Measurements from ENCODE around the gene PIGT. TPM values are rescaled to one million over a fixed set of nuclear protein-coding genes. Genes with fewer than 3 reads are reported as not detected.

PIGT gene
- total RNA-seq, 1 donor: 28.1 TPM

DNA sequence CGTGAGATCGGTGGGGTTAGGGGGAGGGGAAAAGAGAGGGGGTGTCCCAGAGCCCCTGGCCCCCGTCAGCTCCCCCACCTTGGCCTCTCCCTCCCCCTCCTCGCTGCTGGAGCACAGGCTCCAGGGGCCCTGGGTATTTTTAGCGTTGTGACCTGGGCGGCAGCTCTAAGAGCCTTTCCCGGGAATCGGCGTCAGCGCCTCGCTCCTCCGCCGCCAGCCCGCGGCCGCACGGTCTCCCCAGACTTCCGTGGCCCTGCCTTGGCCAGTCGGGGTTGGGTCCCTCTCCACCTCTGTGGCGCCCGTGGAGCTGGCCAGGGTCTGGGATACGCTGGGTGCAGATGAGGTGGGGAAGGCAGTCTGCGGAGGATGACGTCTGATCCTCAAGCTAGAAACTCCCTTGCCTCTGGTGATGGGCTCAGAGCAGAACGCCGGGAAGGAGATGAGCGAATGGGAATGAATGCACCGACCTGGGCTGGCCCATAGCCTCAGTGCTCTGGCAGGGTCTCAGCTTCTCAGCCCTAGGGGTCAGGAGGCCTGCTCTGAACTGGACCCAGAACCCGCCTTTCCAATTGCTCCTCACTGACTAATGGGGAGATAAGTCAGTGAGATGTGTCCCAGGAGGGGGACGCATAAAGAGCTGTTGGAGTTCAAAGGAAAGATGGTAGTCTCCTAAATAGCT lies 8.7 kb upstream of the PIGT start:
- H3K4me3 ChIP-seq (ENCODE audit: low read depth, low read length): peak overlapping the region; percentile 78
- peak; percentile 60 for DNase-seq (ENCODE audit: low read depth)

DNA sequence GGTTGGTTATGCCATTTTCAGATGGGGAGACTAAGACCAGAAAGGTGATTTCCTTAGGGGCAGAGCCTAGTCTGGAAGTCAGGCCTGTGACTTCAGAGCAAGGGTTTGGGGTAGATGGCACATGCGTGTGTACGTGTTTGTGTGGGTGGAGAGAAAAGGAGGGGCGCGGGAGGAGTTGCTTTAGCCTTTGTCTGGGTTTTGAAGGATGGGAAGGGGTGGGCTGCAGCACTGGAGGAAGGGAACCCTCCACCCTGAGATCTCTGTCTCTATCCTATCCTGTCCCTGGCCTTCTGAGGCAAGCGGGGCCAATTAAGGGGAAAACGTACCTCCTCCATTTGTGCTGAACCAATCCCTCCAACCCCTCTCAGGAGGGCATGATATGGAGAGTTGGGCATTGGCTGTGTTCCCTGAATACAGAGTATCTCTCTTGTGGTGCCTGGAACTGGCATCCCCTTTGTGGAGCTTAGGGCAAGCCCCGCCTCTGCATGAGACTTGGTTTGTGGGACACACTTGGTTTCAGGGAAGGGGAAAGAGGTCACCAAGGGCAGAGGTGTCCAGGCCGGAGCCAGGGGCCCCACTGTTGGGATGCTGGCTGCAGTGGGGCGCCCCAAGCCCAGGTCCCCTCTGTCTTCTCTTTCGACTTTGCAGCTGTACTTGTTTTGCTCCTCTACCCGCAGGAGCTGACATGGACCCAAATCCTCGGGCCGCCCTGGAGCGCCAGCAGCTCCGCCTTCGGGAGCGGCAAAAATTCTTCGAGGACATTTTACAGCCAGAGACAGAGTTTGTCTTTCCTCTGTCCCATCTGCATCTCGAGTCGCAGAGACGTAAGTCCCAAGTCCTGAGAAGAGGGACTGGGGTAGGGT lies 7.9 kb upstream of the PIGT start, which contains the start of gene DBNDD2:
Gene DBNDD2, plus strand, starts transcription at position 507 of the 863 bp plus-strand sequence. Its CDS starts 179 bp downstream, at position 686.
- H3K4me3 ChIP-seq (ENCODE audit: low read depth, low read length): peak within 1 kb of the TSS; percentile 78
- TF ChIP-seq, protein P1, sequence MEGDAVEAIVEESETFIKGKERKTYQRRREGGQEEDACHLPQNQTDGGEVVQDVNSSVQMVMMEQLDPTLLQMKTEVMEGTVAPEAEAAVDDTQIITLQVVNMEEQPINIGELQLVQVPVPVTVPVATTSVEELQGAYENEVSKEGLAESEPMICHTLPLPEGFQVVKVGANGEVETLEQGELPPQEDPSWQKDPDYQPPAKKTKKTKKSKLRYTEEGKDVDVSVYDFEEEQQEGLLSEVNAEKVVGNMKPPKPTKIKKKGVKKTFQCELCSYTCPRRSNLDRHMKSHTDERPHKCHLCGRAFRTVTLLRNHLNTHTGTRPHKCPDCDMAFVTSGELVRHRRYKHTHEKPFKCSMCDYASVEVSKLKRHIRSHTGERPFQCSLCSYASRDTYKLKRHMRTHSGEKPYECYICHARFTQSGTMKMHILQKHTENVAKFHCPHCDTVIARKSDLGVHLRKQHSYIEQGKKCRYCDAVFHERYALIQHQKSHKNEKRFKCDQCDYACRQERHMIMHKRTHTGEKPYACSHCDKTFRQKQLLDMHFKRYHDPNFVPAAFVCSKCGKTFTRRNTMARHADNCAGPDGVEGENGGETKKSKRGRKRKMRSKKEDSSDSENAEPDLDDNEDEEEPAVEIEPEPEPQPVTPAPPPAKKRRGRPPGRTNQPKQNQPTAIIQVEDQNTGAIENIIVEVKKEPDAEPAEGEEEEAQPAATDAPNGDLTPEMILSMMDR (IDR thresholded peaks at IDR 0.05; ENCODE audit: insufficient read depth, low read depth, low read length): no peak

More for the DNA sequence above, 8.7 kb upstream of the PIGT start:
- TF ChIP-seq, protein P1 (IDR thresholded peaks at IDR 0.05; ENCODE audit: insufficient read depth, low read depth, low read length): no peak

GRCh38 chr20:45408646-45409213 lies 7.2 kb upstream of the PIGT start:
- no peak overlapping the region for H3K4me3 ChIP-seq (ENCODE audit: low read depth, low read length)
- TF ChIP-seq, protein P1 (IDR thresholded peaks at IDR 0.05; ENCODE audit: insufficient read depth, low read depth, low read length): no peak
- DNase-seq (ENCODE audit: low read depth): no peak

More for the DNA sequence above, 7.9 kb upstream of the PIGT start, which contains the start of gene DBNDD2:
- no peak for DNase-seq (ENCODE audit: low read depth)

DNA sequence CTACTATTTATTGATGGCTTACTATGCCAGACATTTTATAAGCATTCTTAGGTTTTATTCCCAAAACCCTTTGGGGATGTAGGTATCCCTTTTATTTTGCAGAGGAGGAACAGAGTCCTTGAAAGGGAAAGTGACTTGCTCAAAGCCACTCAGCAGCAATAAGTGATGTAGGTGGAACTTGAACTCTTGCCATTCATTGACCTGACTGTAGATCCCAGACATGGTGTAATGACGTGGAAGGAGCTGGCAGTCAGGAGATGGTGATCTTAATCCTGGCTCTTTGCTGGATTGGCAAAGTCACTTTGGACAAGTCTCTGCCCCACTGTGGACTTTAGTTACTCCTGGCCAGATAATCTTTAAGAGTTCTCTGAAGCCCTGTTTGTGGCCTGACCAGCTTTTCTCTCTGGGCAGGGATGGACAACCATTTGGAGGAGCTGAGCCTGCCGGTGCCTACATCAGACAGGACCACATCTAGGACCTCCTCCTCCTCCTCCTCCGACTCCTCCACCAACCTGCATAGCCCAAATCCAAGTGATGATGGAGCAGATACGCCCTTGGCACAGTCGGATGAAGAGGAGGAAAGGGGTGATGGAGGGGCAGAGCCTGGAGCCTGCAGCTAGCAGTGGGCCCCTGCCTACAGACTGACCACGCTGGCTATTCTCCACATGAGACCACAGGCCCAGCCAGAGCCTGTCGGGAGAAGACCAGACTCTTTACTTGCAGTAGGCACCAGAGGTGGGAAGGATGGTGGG lies 6.2 kb upstream of the PIGT start:
- TF ChIP-seq, protein P1 (IDR thresholded peaks at IDR 0.05; ENCODE audit: insufficient read depth, low read depth, low read length): no peak
- no peak for DNase-seq (ENCODE audit: low read depth)
- no peak overlapping the region for H3K4me3 ChIP-seq (ENCODE audit: low read depth, low read length)

- TF ChIP-seq, protein P1 (IDR thresholded peaks at IDR 0.05; ENCODE audit: insufficient read depth, low read depth, low read length): no peak
- no peak for DNase-seq (ENCODE audit: low read depth)
- no peak overlapping the region for H3K4me3 ChIP-seq (ENCODE audit: low read depth, low read length)
Observed at GRCh38 chr20:45410887-45411286, 5.1 kb upstream of the PIGT start.

DNA sequence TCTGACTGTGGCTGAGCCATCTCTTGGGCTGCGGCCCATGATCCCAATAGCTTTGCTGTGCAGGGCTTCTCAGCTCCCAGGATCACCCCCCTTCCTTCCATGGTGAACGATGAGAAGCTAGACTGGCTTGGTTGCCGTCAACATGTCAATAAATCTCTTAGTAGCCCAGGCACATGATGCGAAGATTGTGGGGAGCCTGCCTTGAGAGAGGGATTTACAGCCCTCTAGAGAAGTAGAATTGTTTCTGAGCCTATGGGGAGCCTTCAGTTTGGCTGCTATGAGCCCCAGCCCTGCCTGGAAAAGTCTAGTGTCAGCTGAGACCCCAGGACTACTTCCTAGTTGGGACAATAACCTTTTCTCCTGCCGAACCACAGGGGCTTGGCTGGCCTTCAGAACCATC lies 3.3 kb upstream of the PIGT start:
- no peak overlapping the region for H3K4me3 ChIP-seq (ENCODE audit: low read depth, low read length)
- TF ChIP-seq, protein P1 (IDR thresholded peaks at IDR 0.05; ENCODE audit: insufficient read depth, low read depth, low read length): no peak
- no peak for DNase-seq (ENCODE audit: low read depth)
